H1 (cell line): Measurements from ENCODE around the gene ZNF518B. TPM values are rescaled to one million over a fixed set of nuclear protein-coding genes. Genes with fewer than 3 reads are reported as not detected.

Experiments
- CTCF ChIA-PET: fragments of 300-600 bp; sonication (Branson Sonifier 250); formaldehyde crosslinking; loops from one replicate; lab custom pipeline; 2021; ENCODE audit not compliant: partially characterized antibody; lab: Charles Lee
- POLR2A ChIA-PET: fragments of 300-600 bp; sonication (Branson Sonifier 250); formaldehyde crosslinking; loops from one replicate; lab custom pipeline; 2021; ENCODE audit warnings: inconsistent platforms; ENCODE audit not compliant: partially characterized antibody; lab: Charles Lee
- DNase-seq, 2 experiments: peaks; one replicate each; pipeline versions ENCODE4 v3.0.0 to v3.0.0-alpha.2; 2010 to 2022; ENCODE audit warnings: low spot score in 2 of 2, low read depth in 1 of 2, mixed read lengths in 1 of 2
- FAIRE-seq: peaks from 2 replicates; lab custom pipeline; 2011; peaks lifted over from hg19 to GRCh38; lab: Jason Lieb, UNC
- H2AFZ ChIP-seq: 2 replicates; pipeline ENCODE4 v1.8.1; 2012; ENCODE audit warnings: low read length, inconsistent platforms
- H2AK5ac ChIP-seq: 2 replicates; pipeline ENCODE4 v1.6.1; 2013; ENCODE audit warnings: low read depth, low read length
- H2BK120ac ChIP-seq: replicated peaks from 2 replicates; pipeline ENCODE3; 2013; ENCODE audit warnings: low read depth, low read length, inconsistent platforms
- H2BK12ac ChIP-seq: 2 replicates; pipeline ENCODE4 v1.6.1; 2013; ENCODE audit warnings: low read depth, low read length
- H2BK15ac ChIP-seq: 2 replicates; pipeline ENCODE4 v1.6.1; 2013; ENCODE audit warnings: low read length
- H2BK20ac ChIP-seq: 2 replicates; pipeline ENCODE4 v1.6.1; 2013; ENCODE audit warnings: low read length
- H2BK5ac ChIP-seq: 2 replicates; pipeline ENCODE4 v1.6.1; 2013; ENCODE audit warnings: low read depth, low read length
- H3K14ac ChIP-seq: 2 replicates; pipeline ENCODE4 v1.6.1; 2013; ENCODE audit warnings: inconsistent platforms; ENCODE audit not compliant: insufficient read length
- H3K18ac ChIP-seq: 2 replicates; pipeline ENCODE4 v1.6.1; 2013; ENCODE audit warnings: low read length; ENCODE audit errors: extremely low read depth
- H3K23ac ChIP-seq: 2 replicates; pipeline ENCODE4 v1.6.1; 2013; ENCODE audit warnings: inconsistent platforms; ENCODE audit not compliant: insufficient read length
- H3K23me2 ChIP-seq: 2 replicates; pipeline ENCODE4 v1.6.1; 2013; ENCODE audit warnings: low read depth, low read length
- H3K27ac ChIP-seq: 2 replicates; pipeline ENCODE4 v1.6.1; 2011; ENCODE audit warnings: low read depth, low read length, inconsistent platforms
- H3K27me3 ChIP-seq, 4 experiments: replicated peaks in 1 of 4; 1 replicate in 1 of 4; 2 replicates in 3 of 4; pipeline versions ENCODE4 v1.6.1 to v1.8.1; 2011 to 2013; ENCODE audit warnings: low read length in 3 of 4, mild to moderate bottlenecking in 3 of 4, inconsistent platforms in 2 of 4, mixed read lengths in 2 of 4, moderate library complexity in 1 of 4; ENCODE audit not compliant: control insufficient read depth in 3 of 4, insufficient read depth in 3 of 4; ENCODE audit errors: extremely low read depth in 1 of 4
- H3K36me3 ChIP-seq, 4 experiments: 2 replicates each; pipeline versions ENCODE4 v1.6.1 to v1.8.1; 2011 to 2013; ENCODE audit warnings: mild to moderate bottlenecking in 4 of 4, low read length in 3 of 4, moderate library complexity in 2 of 4, control low read depth in 1 of 4, inconsistent platforms in 1 of 4; ENCODE audit not compliant: insufficient read depth in 4 of 4, control insufficient read depth in 2 of 4
- H3K4ac ChIP-seq: replicated peaks from 2 replicates; pipeline ENCODE3; 2013; ENCODE audit warnings: low read length, low read depth, mixed read lengths, inconsistent platforms; ENCODE audit not compliant: insufficient read length
- H3K4me1 ChIP-seq, 4 experiments: replicated peaks in 1 of 4; 1 replicate in 1 of 4; 2 replicates in 3 of 4; pipeline versions ENCODE4 v1.6.1 to v1.8.1; 2011 to 2013; ENCODE audit warnings: low read length in 3 of 4, inconsistent platforms in 2 of 4, mixed read lengths in 1 of 4; ENCODE audit not compliant: insufficient read depth in 4 of 4, control insufficient read depth in 3 of 4
- H3K4me2 ChIP-seq, 2 experiments: 2 replicates each; pipeline versions ENCODE4 v1.6.1 to v1.8.1; 2011 to 2013; ENCODE audit warnings: low read depth in 2 of 2, low read length in 2 of 2, control low read depth in 1 of 2, inconsistent platforms in 1 of 2, mild to moderate bottlenecking in 1 of 2; ENCODE audit not compliant: insufficient read depth in 1 of 2
- H3K4me3 ChIP-seq, 4 experiments: fragments of 200-600, 300-600 bp in 1 of 4; sonication (generic), shearing (Covaris generic), sonication (Bioruptor Twin) in 1 of 4; 2 replicates each; pipeline versions ENCODE4 v1.5.1 to v1.8.1; 2011 to 2016; ENCODE audit warnings: low read length in 4 of 4, low read depth in 3 of 4, control low read depth in 2 of 4, inconsistent platforms in 2 of 4, mild to moderate bottlenecking in 2 of 4, mixed read lengths in 1 of 4, moderate library complexity in 1 of 4; ENCODE audit not compliant: insufficient read depth in 2 of 4; ENCODE audit errors: extremely low read depth in 1 of 4
- H3K56ac ChIP-seq: replicated peaks from 2 replicates; pipeline ENCODE3; 2013; ENCODE audit warnings: low read depth, mild to moderate bottlenecking, mixed read lengths, low read length, inconsistent platforms; ENCODE audit not compliant: insufficient read length
- H3K79me1 ChIP-seq: 2 replicates; pipeline ENCODE4 v1.6.1; 2013; ENCODE audit warnings: low read depth, low read length, control low read depth
- H3K79me2 ChIP-seq, 2 experiments: 2 replicates each; pipeline versions ENCODE4 v1.6.1 to v1.8.1; 2012 to 2013; ENCODE audit warnings: low read length in 2 of 2, mild to moderate bottlenecking in 2 of 2, inconsistent platforms in 1 of 2; ENCODE audit not compliant: insufficient read depth in 2 of 2, control insufficient read depth in 1 of 2
- H3K9ac ChIP-seq, 4 experiments: replicated peaks in 1 of 4; 1 replicate in 1 of 4; 2 replicates in 3 of 4; pipeline versions ENCODE4 v1.6.1 to v1.8.1; 2011 to 2013; ENCODE audit warnings: low read depth in 3 of 4, low read length in 3 of 4, control low read depth in 2 of 4, mild to moderate bottlenecking in 2 of 4, moderate library complexity in 2 of 4, inconsistent platforms in 1 of 4; ENCODE audit errors: extremely low read depth in 1 of 4
- H3K9me3 ChIP-seq, 2 experiments: 2 replicates each; pipeline versions ENCODE4 v1.6.1 to v1.8.1; 2012 to 2013; ENCODE audit warnings: mild to moderate bottlenecking in 2 of 2, moderate library complexity in 2 of 2, control low read depth in 1 of 2, inconsistent platforms in 1 of 2, low read depth in 1 of 2, low read length in 1 of 2, mixed read lengths in 1 of 2; ENCODE audit not compliant: insufficient read depth in 2 of 2
- H4K20me1 ChIP-seq, 2 experiments: replicated peaks in 1 of 2; 2 replicates each; pipeline versions ENCODE3 to v1.8.1; 2011 to 2013; ENCODE audit warnings: inconsistent platforms in 2 of 2, low read length in 2 of 2, mild to moderate bottlenecking in 1 of 2; ENCODE audit not compliant: insufficient read depth in 2 of 2, control insufficient read depth in 1 of 2
- H4K5ac ChIP-seq: 2 replicates; pipeline ENCODE4 v1.6.1; 2013; ENCODE audit warnings: low read length, low read depth, mixed read lengths, inconsistent platforms; ENCODE audit not compliant: insufficient read length
- H4K8ac ChIP-seq: 2 replicates; pipeline ENCODE4 v1.8.0; 2013; ENCODE audit warnings: mild to moderate bottlenecking, moderate library complexity, low read length, inconsistent platforms; ENCODE audit not compliant: insufficient read depth; ENCODE audit errors: extremely low read depth
- H4K91ac ChIP-seq: replicated peaks from 2 replicates; pipeline ENCODE3; 2013; ENCODE audit warnings: low read length, mixed read lengths, inconsistent platforms; ENCODE audit not compliant: insufficient read length
- KDM1A ChIP-seq: fragments of 200-600, 300-600 bp; sonication (generic); IDR thresholded peaks from 2 replicates; pipeline ENCODE4 v1.7.1; 2016; ENCODE audit warnings: mild to moderate bottlenecking, low read length, borderline replicate concordance
- NRF1 ChIP-seq: IDR thresholded peaks from 2 replicates; pipeline ENCODE4 v1.6.1; 2011; ENCODE audit warnings: mild to moderate bottlenecking, low read depth, low read length, improper control_type of control experiment
- PHF8 ChIP-seq: fragments of 200-600 bp; sonication (generic); conservative IDR thresholded peaks from 2 replicates; pipeline ENCODE4 v1.7.1; 2012; ENCODE audit warnings: low read depth, mild to moderate bottlenecking, inconsistent platforms, low read length, moderate library complexity
- WGBS, 2 experiments: shearing (Covaris generic) in 1 of 2; methylation state at CpG; one replicate each; pipeline versions ENCODE4 v1.1.6 to v1.1.7; 2013 to 2015; ENCODE audit warnings: low lambda C conversion rate in 2 of 2, mixed read lengths in 2 of 2, inconsistent platforms in 1 of 2, low coverage in 1 of 2, missing lambda C conversion rate in 1 of 2; ENCODE audit not compliant: insufficient replicate concordance in 2 of 2, insufficient coverage in 1 of 2, insufficient read length in 1 of 2; ENCODE audit errors: extremely low coverage in 1 of 2, missing lambda C conversion rate in 1 of 2; 5-methylcytosine and 5-hydroxymethylcytosine counted together
- long read RNA-seq, 2 experiments: library from RNA in 1 of 2; library from capped mRNA in 1 of 2; stranded (forward); transcript quantifications; one replicate each; pipeline ENCODE4 v2.0.0, GENCODE V29; 2021; ENCODE audit warnings: inconsistent platforms in 1 of 2
- polyA minus RNA-seq, 3 experiments: library from RNA; depleted of rRNA, polyadenylated mRNA; stranded (reverse); fragments of >200 nt; gene quantifications; 1 replicate in 2 of 3; 2 replicates in 1 of 3; pipeline ENCODE4 v1.2.3, GENCODE V29; 2011
- polyA plus RNA-seq, 7 experiments: library from polyadenylated mRNA; depleted of rRNA in 3 of 7; stranded (reverse) in 5 of 7; unstranded in 2 of 7; fragments of >200 nt in 5 of 7; fragments of 200-250 nt in 2 of 7; gene quantifications; 1 replicate in 5 of 7; 2 replicates in 1 of 7; 4 replicates in 1 of 7; pipeline versions ENCODE4 v1.2.1 to v1.2.3, GENCODE V29; 2011 to 2013; ENCODE audit warnings: missing spikeins in 2 of 7, mixed read lengths in 2 of 7
- total RNA-seq: library from RNA; stranded (reverse); fragmentation: NEBNext Ultra II Directional; extraction: Animal tissue kit (Norgen Biotek cat#: 25700); gene quantifications from 2 replicates; pipeline ENCODE4 v1.2.1, GENCODE V29; 2021
- TF ChIP-seq, protein P1 (sequence below): IDR thresholded peaks from 2 replicates; pipeline ENCODE4 v1.6.1; 2012; ENCODE audit warnings: inconsistent platforms

The ZNF518B gene, protein sequence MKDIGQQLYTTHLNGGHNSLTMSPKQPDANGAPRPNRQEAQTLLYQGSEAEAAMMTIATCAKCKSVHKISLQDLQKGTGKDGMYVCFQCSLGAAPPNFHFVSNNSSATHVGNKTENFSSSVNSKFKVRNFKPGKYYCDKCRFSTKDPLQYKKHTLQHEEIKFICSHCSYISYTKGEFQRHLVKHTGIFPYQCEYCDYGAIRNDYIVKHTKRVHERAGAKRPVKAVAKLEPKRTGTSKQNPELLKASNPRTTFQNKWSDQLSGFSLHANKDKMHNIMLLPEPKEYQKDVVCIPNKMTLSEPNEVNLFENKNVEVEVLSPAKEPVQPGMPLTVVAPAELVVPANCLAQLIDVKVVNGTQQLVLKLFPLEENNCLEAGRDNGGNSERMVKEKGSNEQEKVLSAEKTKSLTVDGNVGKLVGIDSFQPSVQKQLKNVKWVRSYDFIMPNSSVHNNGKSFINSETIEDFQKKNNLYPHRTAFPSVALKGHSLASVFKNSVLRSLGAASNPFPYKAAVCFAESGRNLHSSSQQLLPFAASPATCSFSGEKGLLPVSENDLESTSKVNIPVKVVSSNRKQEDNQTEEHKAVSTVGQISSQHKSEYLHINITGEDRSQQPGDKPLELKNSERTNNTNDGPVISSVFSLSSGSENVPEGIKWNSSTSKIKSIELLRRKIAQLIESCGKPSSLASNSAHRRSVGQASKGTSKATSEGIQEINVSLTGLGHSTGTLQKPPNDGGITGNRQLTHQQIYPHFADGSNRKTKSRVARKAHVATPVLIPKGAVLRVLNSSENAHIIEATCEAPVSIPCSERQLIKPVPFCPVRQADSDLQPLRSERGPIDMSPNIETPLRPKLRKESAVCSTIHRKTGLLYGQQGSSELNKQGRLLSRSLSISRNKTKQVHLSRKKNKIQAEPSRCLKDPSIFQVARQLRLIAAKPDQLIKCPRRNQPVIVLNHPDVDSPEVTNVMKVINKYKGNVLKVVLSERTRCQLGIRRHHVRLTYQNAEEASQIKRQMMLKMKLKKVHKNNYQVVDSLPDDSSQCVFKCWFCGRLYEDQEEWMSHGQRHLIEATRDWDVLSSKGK
- total RNA-seq (6.4 and 9.0 TPM in 2 replicates), polyA plus RNA-seq (2011; rRNA removed) (1.9 and 2.9 TPM in 2 replicates), polyA minus RNA-seq (2011; rRNA and poly(A)+ RNA removed) (11.6 and 12.6 TPM in 2 replicates)
- polyA plus RNA-seq (2011; cell fraction: cytosol; rRNA removed) = 3.2 TPM
- polyA plus RNA-seq (2011; cell fraction: nucleus; rRNA removed) = 2.9 TPM
- polyA plus RNA-seq (2012, experiment 1 of 2) = 3.9 to 6.0 TPM (median 4.0 TPM) in 4 replicates
- 0.38 TPM for polyA plus RNA-seq (2012, experiment 2 of 2)
- 3.3 TPM for polyA plus RNA-seq (2013, experiment 1 of 2)
- polyA plus RNA-seq (2013, experiment 2 of 2) = 3.2 TPM
- 16.7 TPM for polyA minus RNA-seq (2011; cell fraction: cytosol; rRNA and poly(A)+ RNA removed)
- 20.8 TPM for polyA minus RNA-seq (2011; cell fraction: nucleus; rRNA and poly(A)+ RNA removed)
- long read RNA-seq, experiment 1, partial matches to known transcripts = 0 of 3 reads
- long read RNA-seq, experiment 1, other reads (novel, unspliced or antisense) = 3 of 3 reads
- long read RNA-seq, experiment 2 = 0 reads

DNA sequence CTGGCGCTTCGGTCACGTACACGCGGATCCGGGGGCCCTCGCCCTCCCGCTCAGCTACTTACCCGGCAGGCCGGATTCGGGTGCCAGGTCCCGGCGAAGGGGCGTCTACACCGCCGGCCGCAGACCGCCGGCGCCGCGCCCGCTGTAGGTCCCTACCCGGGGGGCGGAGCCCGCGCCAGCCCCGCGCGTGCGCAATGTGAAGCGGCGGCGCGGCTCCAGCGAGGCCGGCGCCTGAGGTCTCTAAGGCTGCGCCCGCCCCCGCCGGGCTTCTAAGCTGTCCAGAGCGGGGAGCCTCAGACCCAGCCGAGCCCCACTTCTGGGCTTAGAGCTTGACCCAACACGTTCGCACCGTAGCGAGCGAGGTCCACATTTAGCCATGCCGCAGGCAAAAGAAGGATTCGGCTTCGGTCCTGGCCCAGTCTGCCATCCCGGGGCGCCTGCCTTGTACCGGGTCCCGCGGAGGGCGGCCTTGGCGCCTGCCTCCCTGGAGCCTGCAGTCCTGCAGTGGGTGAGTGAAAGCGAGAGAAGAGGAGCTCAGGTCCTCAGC, at the start of gene ZNF518B:
TSS of gene ZNF518B (minus strand) at position 172 of the 547 bp plus-strand sequence. CDS start 11,098 bp downstream, outside the sequence.
- Histone ChIP-seq H3K36me3 (peaks cover 2 to 3% (median 3%) of the 10 kb centered on the region in 4 experiments; a peak in 2 of 8 replicates), H3K56ac (no peak within 1 kb of the TSS), H4K91ac (no peak within 1 kb of the TSS), H3K14ac (no peak within 1 kb of the TSS), H4K8ac (peak within 1 kb of the TSS; percentile 7; the same call in 1 of the 2 replicates), H4K20me1 (peaks cover 6 to 14% of the 10 kb centered on the region in 2 experiments), H3K27ac (no peak within 1 kb of the TSS), H3K4me1 (peaks cover 10 to 30% (median 18%) of the 10 kb centered on the region in 4 experiments), H4K5ac (no peak within 1 kb of the TSS), H3K79me1 (no peaks in the 10 kb centered on the region), H3K27me3 (peaks cover 50 to 73% (median 66%) of the 10 kb centered on the region in 4 experiments), H3K23me2 (peaks cover 11% of the 10 kb centered on the region), H2AFZ (peak within 1 kb of the TSS; percentile 88), H2AK5ac (no peak within 1 kb of the TSS), H3K9me3 (no peaks in the 10 kb centered on the region), H2BK12ac (no peak within 1 kb of the TSS), H3K18ac (peak within 1 kb of the TSS; percentile 83; the same call in 1 of the 2 replicates), H2BK5ac (no peak within 1 kb of the TSS), H3K23ac (no peak within 1 kb of the TSS), H2BK20ac (no peak within 1 kb of the TSS), H2BK15ac (no peak within 1 kb of the TSS), H3K9ac (peak within 1 kb of the TSS; percentile 5 to 71 (median 62); a peak in 6 of 7 replicates), H2BK120ac (no peak within 1 kb of the TSS), H3K4me3 (peak within 1 kb of the TSS; percentile 49 to 70 (median 63)), H3K4me2 (peak within 1 kb of the TSS; percentile 69 to 74), H3K4ac (no peak within 1 kb of the TSS), H3K79me2 (no peaks in the 10 kb centered on the region)
- ChIA-PET CTCF (interaction anchor here (1.0 to 2.1 kb wide), 11 partner anchors 13 to 299 kb away, joined by 3 to 10 read pairs (median 6); no protein-coding TSS in a partner anchor), POLR2A (interaction anchor here (1.1 to 2.0 kb wide), 3 partner anchors 39 to 340 kb away, joined by 3 to 7 read pairs (median 5); no protein-coding TSS in a partner anchor)
- FAIRE-seq (no peak), DNase-seq (peak in 1 of 2 experiments; percentile 85)
- WGBS, 2 experiments = 9% methylated on average over 28 of the region's 60 CpGs; no CpG with 5 or more reads in 1 of the 2 experiments
- TF ChIP-seq NRF1 = peak; percentile 72
- no peak for TF ChIP-seq KDM1A
- TF ChIP-seq, protein P1, sequence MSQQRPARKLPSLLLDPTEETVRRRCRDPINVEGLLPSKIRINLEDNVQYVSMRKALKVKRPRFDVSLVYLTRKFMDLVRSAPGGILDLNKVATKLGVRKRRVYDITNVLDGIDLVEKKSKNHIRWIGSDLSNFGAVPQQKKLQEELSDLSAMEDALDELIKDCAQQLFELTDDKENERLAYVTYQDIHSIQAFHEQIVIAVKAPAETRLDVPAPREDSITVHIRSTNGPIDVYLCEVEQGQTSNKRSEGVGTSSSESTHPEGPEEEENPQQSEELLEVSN = 0 out of 2 replicates have a peak, but pooled peaks have one; percentile 17
- TF ChIP-seq PHF8 = 0 out of 2 replicates have a peak, but pooled peaks have one; percentile 39
